H9 (cell line): ENCODE measurements around the gene FAM200C. TPM values are rescaled to one million over a fixed set of nuclear protein-coding genes. Genes with fewer than 3 reads are reported as not detected.

Experiments
- DNase-seq: peaks from one replicate; pipeline ENCODE4 v3.0.0-alpha.2; 2017
- H2AFZ ChIP-seq: one replicate; pipeline ENCODE4 v1.6.1; 2013; ENCODE audit warnings: mild to moderate bottlenecking, low read length, control low read depth, moderate library complexity
- H2AK5ac ChIP-seq: 2 replicates; pipeline ENCODE4 v1.6.1; 2013; ENCODE audit warnings: low read length, control low read depth, mixed read lengths; ENCODE audit not compliant: insufficient read length
- H2BK120ac ChIP-seq: one replicate; pipeline ENCODE4 v1.6.1; 2013; ENCODE audit warnings: low read depth, mild to moderate bottlenecking, low read length, control low read depth, inconsistent platforms; ENCODE audit not compliant: poor library complexity, severe bottlenecking
- H2BK12ac ChIP-seq: 2 replicates; pipeline ENCODE4 v1.6.1; 2013; ENCODE audit warnings: low read length, control low read depth, mixed read lengths, low read depth; ENCODE audit not compliant: insufficient read length
- H2BK15ac ChIP-seq: 2 replicates; pipeline ENCODE4 v1.6.1; 2013; ENCODE audit warnings: low read depth, low read length, control low read depth
- H2BK20ac ChIP-seq: one replicate; pipeline ENCODE4 v1.6.1; 2013; ENCODE audit warnings: low read depth, mild to moderate bottlenecking, low read length, control low read depth, inconsistent platforms; ENCODE audit not compliant: poor library complexity, severe bottlenecking
- H2BK5ac ChIP-seq: 2 replicates; pipeline ENCODE4 v1.6.1; 2013; ENCODE audit warnings: low read length, control low read depth, mixed read lengths; ENCODE audit not compliant: insufficient read length
- H3K14ac ChIP-seq: 2 replicates; pipeline ENCODE4 v1.6.1; 2013; ENCODE audit warnings: low read length, control low read depth; ENCODE audit not compliant: insufficient read depth
- H3K18ac ChIP-seq: 2 replicates; pipeline ENCODE4 v1.6.1; 2013; ENCODE audit warnings: low read depth, mild to moderate bottlenecking, mixed read lengths, low read length, control low read depth; ENCODE audit not compliant: insufficient read length
- H3K23ac ChIP-seq: 2 replicates; pipeline ENCODE4 v1.6.1; 2013; ENCODE audit warnings: low read length, control low read depth, mixed read lengths, low read depth; ENCODE audit not compliant: insufficient read length
- H3K23me2 ChIP-seq: 2 replicates; pipeline ENCODE4 v1.6.1; 2013; ENCODE audit warnings: low read depth, mild to moderate bottlenecking, mixed read lengths, low read length, control low read depth; ENCODE audit not compliant: insufficient read length, poor library complexity, severe bottlenecking
- H3K27ac ChIP-seq: 2 replicates; pipeline ENCODE4 v1.5.1; 2013; ENCODE audit warnings: low read length, control low read depth, mixed read lengths, low read depth; ENCODE audit not compliant: insufficient read length
- H3K27me3 ChIP-seq: 2 replicates; pipeline ENCODE4 v1.6.1; 2013; ENCODE audit warnings: low read length, control low read depth, inconsistent platforms; ENCODE audit not compliant: insufficient read depth
- H3K4ac ChIP-seq: 2 replicates; pipeline ENCODE4 v1.6.1; 2013; ENCODE audit warnings: low read depth, mild to moderate bottlenecking, control low read depth, inconsistent platforms, low read length, moderate library complexity
- H3K4me1 ChIP-seq: 2 replicates; pipeline ENCODE4 v1.6.1; 2013; ENCODE audit warnings: low read length, control low read depth, inconsistent platforms; ENCODE audit not compliant: insufficient read depth
- H3K4me2 ChIP-seq: 2 replicates; pipeline ENCODE4 v1.6.1; 2013; ENCODE audit warnings: low read length, control low read depth, mixed read lengths; ENCODE audit not compliant: insufficient read length, insufficient read depth
- H3K56ac ChIP-seq: 2 replicates; pipeline ENCODE4 v1.6.1; 2013; ENCODE audit warnings: low read depth, mild to moderate bottlenecking, mixed read lengths, low read length, control low read depth; ENCODE audit not compliant: insufficient read length
- H3K79me1 ChIP-seq: 2 replicates; pipeline ENCODE4 v1.6.1; 2013; ENCODE audit warnings: low read depth, mild to moderate bottlenecking, moderate library complexity, low read length, control low read depth, inconsistent platforms; ENCODE audit not compliant: insufficient read depth, poor library complexity, severe bottlenecking
- H3K79me2 ChIP-seq: 2 replicates; pipeline ENCODE4 v1.6.1; 2013; ENCODE audit warnings: low read length, control low read depth, inconsistent platforms; ENCODE audit not compliant: insufficient read depth
- H3K9ac ChIP-seq: 2 replicates; pipeline ENCODE4 v1.6.1; 2013; ENCODE audit warnings: low read length, control low read depth, mixed read lengths; ENCODE audit not compliant: insufficient read length; ENCODE audit errors: extremely low read depth
- H3K9me3 ChIP-seq: one replicate; pipeline ENCODE4 v1.6.1; 2013; ENCODE audit warnings: low read depth, low read length, inconsistent platforms; ENCODE audit not compliant: control insufficient read depth
- H3T11ph ChIP-seq: one replicate; pipeline ENCODE4 v1.6.1; 2013; ENCODE audit warnings: mild to moderate bottlenecking, low read length, control low read depth, inconsistent platforms
- H4K20me1 ChIP-seq: one replicate; pipeline ENCODE4 v1.6.1; 2013; ENCODE audit not compliant: control insufficient read depth, insufficient read length, insufficient read depth
- H4K5ac ChIP-seq: 2 replicates; pipeline ENCODE4 v1.6.1; 2013; ENCODE audit warnings: low read depth, mild to moderate bottlenecking, mixed read lengths, low read length, control low read depth; ENCODE audit not compliant: insufficient read length
- H4K8ac ChIP-seq: replicated peaks from 2 replicates; pipeline ENCODE4 v1.6.1; 2013; ENCODE audit warnings: low read length, control low read depth, mixed read lengths, low read depth; ENCODE audit not compliant: insufficient read length
- H4K91ac ChIP-seq: 2 replicates; pipeline ENCODE4 v1.6.1; 2013; ENCODE audit warnings: low read depth, mild to moderate bottlenecking, moderate library complexity, mixed read lengths, low read length, control low read depth; ENCODE audit not compliant: insufficient read length
- H3K27ac Mint-ChIP-seq, 3 experiments: 2 replicates in 2 of 3; 3 replicates in 1 of 3; pipeline ENCODE4 v1.8.0; 2020 to 2021; ENCODE audit warnings: mixed read lengths in 3 of 3, mild to moderate bottlenecking in 1 of 3, moderate library complexity in 1 of 3
- H3K27me3 Mint-ChIP-seq: 2 replicates; pipeline ENCODE4 v1.8.0; 2021; ENCODE audit warnings: low read depth, mild to moderate bottlenecking, moderate library complexity, mixed read lengths
- H3K36me3 Mint-ChIP-seq, 3 experiments: 2 replicates in 2 of 3; 3 replicates in 1 of 3; pipeline ENCODE4 v1.8.0; 2020 to 2021; ENCODE audit warnings: low read depth in 3 of 3, mixed read lengths in 3 of 3; ENCODE audit not compliant: insufficient read depth in 1 of 3
- H3K4me1 Mint-ChIP-seq, 2 experiments: 2 replicates each; pipeline ENCODE4 v1.8.0; 2020; ENCODE audit warnings: mixed read lengths in 2 of 2
- H3K4me3 Mint-ChIP-seq, 2 experiments: 2 replicates in 1 of 2; 3 replicates in 1 of 2; pipeline ENCODE4 v1.8.0; 2020 to 2021; ENCODE audit warnings: mild to moderate bottlenecking in 2 of 2, mixed read lengths in 2 of 2, moderate library complexity in 1 of 2
- H3K9me3 Mint-ChIP-seq, 2 experiments: 2 replicates in 1 of 2; 3 replicates in 1 of 2; pipeline ENCODE4 v1.8.0; 2020; ENCODE audit warnings: mild to moderate bottlenecking in 2 of 2, mixed read lengths in 2 of 2, moderate library complexity in 1 of 2
- WGBS: extraction: QIAGEN DNeasy Blood & Tissue Kit; methylation state at CpG from one replicate; pipeline ENCODE4 v1.1.7; 2013; ENCODE audit warnings: missing lambda C conversion rate, low lambda C conversion rate, mixed read lengths; ENCODE audit not compliant: insufficient read length; ENCODE audit errors: extremely low coverage; 5-methylcytosine and 5-hydroxymethylcytosine counted together
- total RNA-seq: library from RNA; stranded (reverse); gene quantifications from 2 replicates; pipeline ENCODE4 v1.2.1, GENCODE V29; 2021
- TF ChIP-seq, protein P1 (sequence below): fragments of 200-600 bp; sonication (generic); conservative IDR thresholded peaks from 3 replicates; pipeline ENCODE4 v1.8.0; 2021; ENCODE audit warnings: antibody characterized with exemption, mild to moderate bottlenecking

FAM200C gene
- total RNA-seq, 1 experiment from 2014 or later, result 4.3 TPM

DNA sequence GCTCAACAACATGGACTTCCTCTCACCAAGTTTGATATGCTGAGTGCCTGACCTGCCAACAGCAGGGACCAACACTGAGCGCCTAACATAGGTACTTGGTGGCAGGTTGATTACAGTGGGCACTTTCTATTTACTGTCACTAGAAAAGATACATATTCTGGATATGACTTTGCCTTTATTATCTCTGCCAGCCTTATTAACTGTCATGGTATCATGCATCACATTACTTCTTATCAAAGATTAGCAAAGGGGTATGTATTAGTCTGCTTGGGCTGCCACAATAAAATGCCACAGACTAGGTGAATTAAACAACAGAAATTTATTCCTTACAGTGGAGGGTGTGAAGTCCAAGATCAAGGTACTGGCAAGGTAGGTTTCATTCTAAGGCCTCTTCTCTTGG lies 15.2 kb downstream of the FAM200C start:
- Histone ChIP-seq H3K18ac (no peak overlapping the region), H4K5ac (no peak overlapping the region), H3K4ac (no peak overlapping the region), H4K20me1 (no peaks in the 10 kb centered on the region), H3K4me2 (no peak overlapping the region), H2BK5ac (no peak overlapping the region), H3K4me1 (no peaks in the 10 kb centered on the region), H3K56ac (no peak overlapping the region), H3K23me2 (no peaks in the 10 kb centered on the region), H3K9ac (no peak overlapping the region), H2BK20ac (no peak overlapping the region), H2BK120ac (no peak overlapping the region), H3K79me2 (no peaks in the 10 kb centered on the region), H3K23ac (no peak overlapping the region), H2AK5ac (no peak overlapping the region), H3K14ac (no peak overlapping the region), H2BK15ac (no peak overlapping the region), H2AFZ (no peak overlapping the region), H3K9me3 (no peaks in the 10 kb centered on the region), H3K27ac (no peak overlapping the region), H3T11ph (no peak overlapping the region), H2BK12ac (no peak overlapping the region), H3K79me1 (no peaks in the 10 kb centered on the region), H4K8ac (no peak overlapping the region), H4K91ac (no peak overlapping the region), H3K27me3 (no peaks in the 10 kb centered on the region)
- Mint-ChIP-seq H3K36me3 (peaks cover 12 to 23% (median 15%) of the 10 kb centered on the region in 3 experiments; a peak in 6 of 7 replicates), H3K9me3 (peaks cover 15 to 20% of the 10 kb centered on the region in 2 experiments), H3K4me1 (peaks cover 6 to 7% of the 10 kb centered on the region in 2 experiments), H3K27ac (no peak overlapping the region), H3K4me3 (no peak overlapping the region), H3K27me3 (peaks cover 1% of the 10 kb centered on the region; the same call in 1 of the 2 replicates)
- no CpG with 5 or more reads among the region's 1 CpG for WGBS
- TF ChIP-seq, protein P1, sequence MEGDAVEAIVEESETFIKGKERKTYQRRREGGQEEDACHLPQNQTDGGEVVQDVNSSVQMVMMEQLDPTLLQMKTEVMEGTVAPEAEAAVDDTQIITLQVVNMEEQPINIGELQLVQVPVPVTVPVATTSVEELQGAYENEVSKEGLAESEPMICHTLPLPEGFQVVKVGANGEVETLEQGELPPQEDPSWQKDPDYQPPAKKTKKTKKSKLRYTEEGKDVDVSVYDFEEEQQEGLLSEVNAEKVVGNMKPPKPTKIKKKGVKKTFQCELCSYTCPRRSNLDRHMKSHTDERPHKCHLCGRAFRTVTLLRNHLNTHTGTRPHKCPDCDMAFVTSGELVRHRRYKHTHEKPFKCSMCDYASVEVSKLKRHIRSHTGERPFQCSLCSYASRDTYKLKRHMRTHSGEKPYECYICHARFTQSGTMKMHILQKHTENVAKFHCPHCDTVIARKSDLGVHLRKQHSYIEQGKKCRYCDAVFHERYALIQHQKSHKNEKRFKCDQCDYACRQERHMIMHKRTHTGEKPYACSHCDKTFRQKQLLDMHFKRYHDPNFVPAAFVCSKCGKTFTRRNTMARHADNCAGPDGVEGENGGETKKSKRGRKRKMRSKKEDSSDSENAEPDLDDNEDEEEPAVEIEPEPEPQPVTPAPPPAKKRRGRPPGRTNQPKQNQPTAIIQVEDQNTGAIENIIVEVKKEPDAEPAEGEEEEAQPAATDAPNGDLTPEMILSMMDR, result no peak
- DNase-seq, result no peak
